HG02571 (cell line): Measurements from ENCODE around the gene FBXL20.

Experiments
- ATAC-seq: cut with Tn5 transposase; IDR thresholded peaks from one replicate; pipeline ENCODE4 v1.9.1; 2021; ENCODE audit warnings: mild to moderate bottlenecking, moderate library complexity; ENCODE audit not compliant: unreplicated experiment

Gene FBXL20

DNA sequence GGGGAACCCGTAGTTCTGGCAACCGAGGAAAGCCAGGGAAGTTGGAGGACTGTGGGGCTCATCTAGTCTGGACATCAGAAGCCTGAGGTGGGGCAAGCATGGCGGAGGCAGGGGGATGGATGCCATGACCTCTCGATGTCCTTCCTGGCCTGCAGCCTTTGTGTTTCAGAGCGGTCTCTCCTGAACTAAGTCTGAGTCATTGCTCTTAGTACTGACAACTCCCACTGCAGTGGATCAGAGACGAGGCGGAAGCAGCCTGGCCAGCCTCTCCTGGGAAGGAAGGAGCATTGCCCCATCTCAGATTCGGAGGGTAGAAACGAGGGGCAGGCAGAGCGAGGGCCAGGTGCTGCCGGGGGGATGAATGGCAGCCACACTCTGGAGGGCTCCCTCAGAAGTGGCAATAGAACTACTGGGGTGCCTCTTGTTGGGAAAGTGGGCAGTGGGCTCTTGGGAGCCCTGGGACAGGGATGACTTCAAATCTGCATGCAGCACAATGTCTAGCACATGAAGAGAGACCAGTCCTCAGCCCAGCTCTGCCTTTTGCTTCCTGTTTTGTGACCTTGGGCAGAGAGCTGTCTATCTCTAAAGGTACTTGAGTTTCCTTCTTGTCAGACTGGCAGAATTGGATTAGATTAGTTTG is 172.0 kb downstream of the FBXL20 start:
- no peak for ATAC-seq

DNA sequence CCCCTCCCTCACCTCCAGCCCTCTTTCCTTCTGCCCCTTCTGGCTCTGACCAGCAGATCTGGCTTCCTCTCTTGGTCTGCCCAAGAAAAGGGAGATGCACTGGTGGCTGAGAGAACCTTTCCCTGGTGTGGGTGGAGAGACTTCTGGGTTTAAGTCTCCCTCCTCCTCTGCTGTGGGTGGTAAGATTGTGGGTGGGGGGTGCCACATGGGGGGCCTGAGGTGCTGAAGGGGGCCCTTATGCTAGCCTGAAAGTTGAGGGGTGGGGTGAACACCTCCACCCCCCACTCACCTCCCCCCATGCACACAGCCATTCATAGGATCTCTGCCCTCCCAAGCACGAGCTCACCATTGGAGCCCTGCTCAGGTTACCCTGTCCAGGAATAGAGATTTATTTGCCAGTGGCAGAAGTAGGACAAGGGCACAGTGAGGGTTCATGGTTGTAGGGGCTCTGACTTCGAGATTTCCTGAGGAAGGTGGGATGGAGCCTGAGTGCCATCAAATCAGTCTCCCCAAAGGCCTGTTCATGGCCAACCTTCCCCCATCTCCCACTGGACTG is 174.0 kb downstream of the FBXL20 start:
- no peak for ATAC-seq

DNA sequence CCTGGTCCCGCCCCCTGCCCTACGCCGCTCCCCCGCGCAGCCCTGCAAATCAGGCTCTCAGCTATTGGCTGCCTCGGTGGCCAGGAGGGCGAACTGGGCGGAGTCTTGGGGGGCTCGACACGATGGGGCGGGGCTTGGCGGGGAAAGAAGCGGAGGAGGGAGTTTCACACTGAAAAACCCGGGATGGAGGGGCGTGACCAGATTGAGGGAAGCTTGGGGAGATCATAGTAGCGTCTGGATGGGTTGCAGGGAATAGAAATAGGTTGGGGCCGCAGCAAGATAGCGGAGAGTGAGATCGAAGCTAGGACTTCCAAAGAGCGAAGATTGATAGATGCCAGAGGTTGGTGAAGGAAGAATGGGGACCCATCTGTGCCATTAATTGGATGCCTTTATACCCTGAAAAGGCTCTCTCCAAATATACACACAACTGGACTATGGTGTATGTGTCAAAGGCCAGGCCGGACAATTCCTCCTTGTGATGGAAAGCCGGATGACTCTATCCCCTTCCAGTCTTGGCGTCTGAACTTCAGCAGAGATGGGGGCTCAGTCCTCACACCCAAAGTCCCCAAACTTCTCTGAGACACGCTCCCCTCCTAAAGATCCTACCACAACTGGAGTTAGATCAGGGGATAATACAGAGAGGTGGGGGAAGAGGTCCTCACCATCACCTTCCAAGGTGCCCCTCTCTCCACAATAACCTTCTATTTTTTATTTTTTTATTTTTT is 175.3 kb downstream of the FBXL20 start:
- ATAC-seq: no peak

DNA sequence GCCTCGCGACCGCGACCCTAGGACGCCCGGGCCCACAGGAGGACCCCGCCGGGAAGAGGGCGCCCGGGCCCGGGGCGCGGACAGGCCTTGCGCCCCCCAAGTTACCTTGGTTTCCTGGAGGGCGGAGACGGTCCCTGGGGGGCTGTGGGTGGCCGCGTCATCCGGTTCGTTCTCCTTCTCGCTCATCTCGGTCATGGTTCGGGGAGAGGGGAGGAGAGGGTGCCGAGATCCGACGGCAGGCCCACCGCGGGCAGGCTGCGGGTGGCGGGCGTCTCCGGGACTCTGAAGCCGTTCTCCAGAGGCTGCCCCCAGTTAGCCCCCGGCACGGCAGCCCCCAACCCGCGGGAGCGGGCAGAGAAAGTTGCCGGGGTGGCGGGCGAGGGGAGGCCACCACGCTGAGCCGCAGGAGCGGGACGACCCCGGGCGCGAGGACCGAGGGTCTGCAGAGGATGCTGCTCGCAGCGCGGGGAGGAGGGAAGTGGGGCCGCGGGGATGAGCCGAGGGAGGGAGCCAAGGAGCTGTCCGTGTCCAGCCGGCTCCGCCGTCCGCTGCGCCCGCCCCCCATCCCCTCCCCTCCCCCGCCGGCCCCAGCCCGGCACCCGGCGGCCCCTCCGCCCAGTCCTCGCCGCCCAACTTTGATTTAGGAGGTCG is 176.0 kb downstream of the FBXL20 start, which contains the start of gene STAC2:
TSS of gene STAC2 (minus strand) at position 638 of the 651 bp plus-strand sequence. CDS start at position 195, 443 bp downstream.
- no peak for ATAC-seq

DNA sequence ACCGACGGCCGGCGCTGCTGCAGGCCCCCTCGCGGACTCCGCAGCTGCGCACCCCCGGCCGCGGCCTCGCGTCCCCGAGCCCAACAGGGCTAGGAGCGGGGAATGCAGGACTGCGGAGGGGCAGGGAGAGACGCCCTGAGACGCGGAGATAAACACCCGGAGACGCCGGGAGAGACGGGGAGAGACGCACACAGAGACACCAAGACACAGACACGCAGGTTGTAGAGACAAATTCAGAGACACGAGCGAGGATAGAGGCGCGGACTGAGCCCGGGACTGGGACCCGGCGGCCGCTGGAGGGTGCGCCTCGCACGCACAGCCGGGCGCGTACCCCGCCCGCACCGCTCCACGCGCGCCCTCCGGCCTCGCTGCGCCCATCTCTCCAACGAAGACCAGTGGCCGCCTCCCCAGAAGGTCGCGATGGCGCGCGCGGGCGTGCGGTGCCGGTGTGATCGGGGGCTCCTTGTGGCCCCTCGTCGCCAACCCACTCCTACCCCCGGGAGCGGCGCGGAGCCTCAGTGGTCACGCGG is 176.6 kb downstream of the FBXL20 start:
- no peak for ATAC-seq

DNA sequence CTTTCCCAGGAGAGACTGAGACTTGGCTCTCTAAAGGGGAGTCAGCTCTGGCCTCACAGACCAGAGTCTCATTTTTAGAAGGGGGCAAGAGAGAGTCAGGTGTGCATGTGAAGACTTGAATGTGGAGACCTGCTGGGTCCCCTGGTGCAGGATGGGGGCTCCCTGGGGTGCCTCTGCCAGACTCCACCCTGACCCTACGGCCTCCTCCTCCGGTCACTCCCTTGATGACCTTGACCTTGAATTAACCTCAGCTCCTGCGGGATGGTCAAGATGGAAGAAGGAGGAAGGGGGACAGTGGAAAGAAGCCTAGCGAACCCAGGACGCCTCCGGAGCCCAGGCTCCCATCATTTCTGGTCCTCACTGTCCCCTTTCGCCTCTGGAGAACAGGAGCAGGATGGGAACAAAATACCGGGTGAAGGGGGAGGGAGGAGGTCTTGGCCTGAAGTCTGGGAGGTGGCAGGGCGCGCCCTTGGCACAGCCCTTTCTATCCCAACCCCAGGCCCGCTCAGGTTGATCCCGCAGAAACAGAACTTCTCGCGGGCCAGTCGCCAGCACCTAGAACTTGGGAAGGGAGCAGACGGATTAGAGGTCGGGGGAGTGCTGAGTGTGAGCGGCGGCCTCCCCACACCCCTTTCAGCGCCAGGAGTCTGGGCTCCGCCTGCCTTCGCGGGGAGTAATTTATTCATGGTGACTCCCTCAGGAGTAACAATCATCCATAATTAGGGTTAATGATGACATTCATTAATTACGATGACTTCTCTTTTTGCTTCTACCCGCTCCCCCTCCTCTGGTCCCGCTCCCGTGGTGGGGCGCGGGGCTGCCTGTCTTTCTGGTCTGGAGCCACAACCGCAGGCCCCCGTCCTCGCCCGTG is 177.3 kb downstream of the FBXL20 start:
- no peak for ATAC-seq

DNA sequence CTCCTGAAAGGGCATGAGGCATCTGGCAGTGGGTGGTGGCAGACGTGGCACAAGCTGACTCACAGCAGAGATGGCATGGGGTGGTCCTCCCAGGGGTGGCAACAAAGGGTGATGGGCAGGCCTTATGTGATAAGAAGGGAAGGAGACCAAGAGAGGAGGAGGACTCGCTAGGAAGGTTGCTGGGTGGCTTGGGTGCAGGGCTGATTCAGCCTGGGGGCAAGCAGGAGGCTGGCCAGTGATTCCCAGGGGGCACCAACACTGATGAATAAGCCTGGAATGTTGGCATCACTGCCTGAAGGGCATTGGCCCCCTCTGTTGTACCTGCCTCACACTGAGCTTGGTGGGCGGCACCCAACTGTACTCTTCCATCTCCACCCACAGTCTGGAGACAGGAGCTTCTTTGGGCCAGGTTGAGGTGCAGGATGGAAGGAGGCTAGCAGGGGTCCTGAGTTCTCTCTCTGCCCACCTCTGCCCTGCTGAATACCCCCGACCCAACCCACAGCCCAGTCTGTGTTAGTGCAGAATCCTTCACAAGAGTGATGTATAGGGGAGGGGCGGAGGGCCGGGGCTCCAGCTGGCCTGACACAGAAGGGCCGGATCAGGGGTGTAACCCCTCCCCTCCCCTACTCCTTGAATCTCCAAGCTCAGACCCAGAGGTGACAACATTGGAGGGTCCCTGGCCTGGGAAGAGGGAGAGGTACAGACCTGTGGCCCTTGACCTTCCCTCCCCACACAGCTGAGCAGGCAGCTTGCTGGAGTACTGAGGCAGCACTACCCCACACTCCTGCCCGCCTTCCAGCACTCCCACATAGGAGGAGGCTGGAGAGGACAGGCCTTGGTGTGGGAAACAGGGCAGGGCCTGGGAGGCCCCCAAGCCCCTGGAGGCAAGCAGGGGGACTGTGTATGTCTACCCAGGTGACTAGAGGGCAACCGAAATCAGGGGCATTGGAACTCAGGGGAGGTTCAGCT is 178.3 kb downstream of the FBXL20 start:
- ATAC-seq: no peak

DNA sequence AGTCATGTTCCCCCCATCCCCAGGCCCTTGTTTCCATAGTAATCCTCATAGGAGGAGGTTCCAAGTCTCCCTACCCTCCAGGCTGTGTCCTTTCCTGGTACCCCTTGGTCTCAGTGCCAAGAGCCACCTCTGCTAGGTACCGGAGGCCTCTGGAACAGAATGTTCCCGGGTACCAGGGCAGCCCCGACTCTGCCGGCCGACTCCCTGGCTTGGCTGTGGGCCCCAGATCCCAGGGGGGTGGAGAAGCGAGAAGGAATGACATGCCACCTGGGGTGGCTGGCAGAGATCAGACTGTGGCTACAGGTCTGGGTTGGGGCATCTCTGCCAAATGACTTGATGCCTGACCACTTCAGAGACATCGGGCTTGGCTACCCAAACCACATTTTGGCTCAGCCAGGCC is 179.3 kb downstream of the FBXL20 start:
- ATAC-seq: no peak

DNA sequence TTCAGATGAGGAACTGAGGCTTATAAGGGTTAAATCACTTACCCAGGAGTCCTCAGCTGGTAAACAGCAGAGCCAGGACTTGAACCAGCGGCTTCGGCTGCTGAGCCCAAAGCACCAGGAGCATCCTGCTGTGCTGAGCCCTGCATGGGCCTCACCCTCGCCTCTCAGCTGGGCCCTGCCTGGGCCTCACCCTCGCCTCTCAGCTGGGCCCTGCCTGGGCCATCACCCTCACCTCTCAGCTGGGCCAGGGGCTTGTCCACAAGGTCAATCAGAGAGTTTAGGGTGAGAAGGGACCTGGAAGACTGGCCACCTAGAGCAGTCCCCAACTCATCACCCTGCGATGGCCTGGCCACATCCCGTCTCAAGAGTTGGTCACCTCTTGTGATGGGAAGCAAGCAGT is 179.9 kb downstream of the FBXL20 start:
- no peak for ATAC-seq

DNA sequence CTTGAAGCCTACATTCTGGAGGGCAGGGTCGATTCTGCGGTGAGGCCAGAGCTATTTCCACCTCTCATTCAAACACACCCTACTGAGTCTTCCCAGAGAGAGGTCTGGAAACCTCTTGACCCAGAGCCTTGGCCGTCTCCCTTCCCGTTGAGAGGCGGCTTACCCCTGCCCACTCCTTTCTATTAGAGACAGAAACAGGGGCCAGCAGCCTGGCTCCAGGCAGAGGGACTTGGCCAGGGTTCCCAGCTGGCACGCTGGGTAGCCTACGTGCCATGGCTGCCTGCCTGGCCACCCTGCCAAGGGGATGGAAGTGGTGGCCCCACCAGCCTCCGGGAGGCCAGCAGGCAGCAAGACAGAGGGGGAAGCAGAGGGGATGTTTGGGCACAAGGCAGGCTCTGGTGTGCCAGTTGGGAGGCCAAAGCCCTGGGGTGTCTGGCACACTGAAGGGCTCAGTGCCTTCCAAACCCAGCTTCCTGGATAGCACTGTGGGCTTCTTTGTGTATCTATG is 181.7 kb downstream of the FBXL20 start:
- ATAC-seq: no peak

DNA sequence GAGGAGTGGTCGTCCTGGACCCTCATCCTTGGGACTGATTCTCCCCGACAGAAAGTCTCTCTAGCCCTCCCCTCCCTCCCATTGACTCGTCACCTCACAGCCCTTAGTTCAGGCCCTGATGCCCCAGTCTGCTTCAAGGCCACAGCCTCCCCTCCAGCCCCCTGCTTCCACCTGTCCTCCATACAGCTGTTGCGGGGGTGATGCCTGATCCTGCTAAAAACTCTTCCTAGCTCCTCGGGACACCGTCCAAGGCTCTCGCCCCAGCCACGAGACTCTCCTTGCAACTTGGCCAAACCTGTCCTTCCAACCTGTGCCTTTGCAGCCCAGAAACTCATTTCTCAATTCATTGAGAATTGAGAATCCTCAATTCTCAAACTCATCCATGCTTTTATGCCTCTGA is 182.5 kb downstream of the FBXL20 start:
- no peak for ATAC-seq

DNA sequence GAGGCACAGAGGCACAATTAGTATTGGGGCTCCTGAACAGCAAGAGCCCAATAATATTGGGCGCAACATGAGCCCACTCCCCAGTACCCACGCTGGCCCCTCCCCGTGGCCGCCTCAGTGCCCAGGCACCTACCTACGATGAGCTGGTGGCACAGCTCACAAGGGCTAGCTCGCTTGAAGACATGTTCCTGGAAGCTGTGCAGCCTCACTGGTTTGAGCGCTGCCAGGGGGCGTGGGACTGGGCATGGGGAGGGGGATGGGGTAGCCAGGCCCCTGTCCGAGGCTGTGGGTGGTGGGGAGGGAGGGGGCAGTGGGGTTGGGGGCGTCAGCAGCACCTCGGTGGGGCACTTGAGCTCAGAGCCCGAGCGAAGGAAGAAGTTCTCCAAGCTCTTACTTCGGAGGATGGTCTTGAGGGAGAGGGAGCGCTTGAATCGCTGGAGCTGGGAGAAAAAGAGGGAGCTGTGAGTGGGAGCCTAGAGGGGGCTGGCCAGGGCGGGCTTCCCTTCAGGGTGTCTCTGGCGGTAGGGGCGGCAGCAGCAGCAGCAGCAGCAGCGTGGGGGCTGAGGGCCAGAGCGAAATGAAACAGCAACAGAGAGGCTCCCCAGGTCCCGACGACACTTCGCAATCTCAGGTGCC is 183.6 kb downstream of the FBXL20 start:
- no peak for ATAC-seq

DNA sequence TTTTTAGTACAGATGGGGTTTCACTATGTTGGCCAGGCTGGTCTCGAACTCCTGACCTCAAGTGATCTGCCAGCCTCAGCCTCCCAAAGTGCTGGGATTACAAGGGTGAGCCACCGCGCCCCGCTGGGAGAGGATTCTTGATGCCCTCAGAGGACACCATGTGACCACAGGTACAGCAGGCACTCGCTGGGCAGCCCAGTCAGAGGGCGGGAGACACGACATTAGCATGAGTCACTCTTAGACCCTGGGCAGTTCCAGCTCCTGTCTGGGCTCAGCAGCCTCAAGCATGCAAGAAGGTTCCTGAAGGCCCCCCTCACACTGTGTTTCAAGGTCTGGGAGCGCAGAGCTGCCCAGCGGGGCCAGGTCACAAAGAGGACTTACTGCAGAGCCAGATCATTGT is 187.6 kb downstream of the FBXL20 start:
- no peak for ATAC-seq

DNA sequence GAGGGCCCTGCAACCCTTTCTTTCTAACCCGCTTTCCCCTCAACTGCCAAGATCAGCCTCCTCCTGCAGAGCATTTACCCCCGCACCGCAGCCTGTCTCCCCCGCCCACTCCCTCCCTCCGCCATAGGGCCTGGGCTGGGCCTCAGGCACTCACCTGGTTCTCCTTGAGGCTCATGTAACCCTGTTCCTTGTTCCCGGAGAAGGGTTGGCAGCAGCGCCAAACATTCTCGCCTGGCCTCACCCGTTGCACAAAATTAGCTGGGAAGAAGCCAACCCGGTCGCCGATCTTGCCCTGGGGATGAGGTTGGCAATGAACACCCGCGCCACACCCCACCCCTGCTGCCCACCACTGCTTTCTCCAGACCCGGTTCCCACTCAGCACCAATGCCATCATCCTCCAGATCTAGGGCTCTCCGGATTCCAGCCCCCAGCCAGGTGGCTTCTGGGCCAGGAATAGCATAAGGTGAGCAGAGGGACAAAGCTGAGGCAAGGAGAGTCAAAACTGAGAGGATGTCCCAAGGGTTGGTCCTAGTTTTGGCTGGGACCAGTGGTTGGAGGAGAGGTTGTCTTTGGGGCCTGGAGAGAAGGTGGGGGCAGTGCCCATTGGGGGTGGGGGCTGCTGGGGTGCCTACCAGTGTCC is 188.5 kb downstream of the FBXL20 start:
- ATAC-seq: no peak

DNA sequence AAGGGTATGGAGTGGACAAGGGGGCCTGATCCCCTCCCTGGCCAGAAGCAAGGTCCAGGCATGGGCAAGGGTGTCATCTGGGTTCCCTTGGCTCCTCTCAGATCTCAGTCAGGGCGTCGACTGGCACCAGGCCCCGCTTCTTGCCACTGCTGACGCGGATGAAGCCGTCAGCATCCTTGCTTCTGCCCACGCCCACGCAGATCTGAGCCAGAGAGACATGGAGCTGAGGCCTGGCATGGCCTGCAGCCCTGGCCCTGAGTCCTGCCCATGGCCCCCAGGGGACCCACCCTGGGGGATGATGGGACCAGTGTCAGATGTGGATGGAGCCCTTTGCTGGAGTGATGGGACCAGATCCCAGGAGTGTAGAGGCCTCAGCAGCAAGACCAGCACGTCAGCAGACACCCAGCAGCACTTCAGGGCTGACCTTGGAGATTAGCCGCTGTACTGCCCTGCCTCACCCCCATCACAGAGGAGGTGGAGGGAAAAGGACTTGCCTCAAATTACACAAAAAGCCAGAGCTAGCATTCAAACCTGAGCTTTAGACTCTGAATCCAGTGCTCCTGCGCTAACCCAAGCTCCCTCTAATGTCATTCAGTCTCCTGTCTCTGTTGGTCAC is 189.1 kb downstream of the FBXL20 start:
- no peak for ATAC-seq

DNA sequence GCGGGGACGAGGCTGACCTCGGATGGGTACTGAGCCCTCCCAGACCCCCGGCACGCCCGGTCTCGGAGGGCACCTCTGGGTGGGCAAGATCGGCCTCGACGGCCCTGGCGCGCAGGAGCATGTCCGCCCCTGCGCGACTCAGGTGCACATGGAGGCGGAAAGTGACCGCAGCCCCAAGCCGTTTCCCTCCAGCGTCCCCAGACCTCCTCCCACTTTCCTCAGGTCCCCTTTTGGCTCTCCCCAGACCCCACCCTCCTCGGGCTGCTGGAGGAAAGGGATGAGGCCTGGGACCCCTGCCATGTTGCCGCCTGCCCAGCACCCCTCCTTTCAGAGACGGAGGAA is 191.4 kb downstream of the FBXL20 start:
- no peak for ATAC-seq

DNA sequence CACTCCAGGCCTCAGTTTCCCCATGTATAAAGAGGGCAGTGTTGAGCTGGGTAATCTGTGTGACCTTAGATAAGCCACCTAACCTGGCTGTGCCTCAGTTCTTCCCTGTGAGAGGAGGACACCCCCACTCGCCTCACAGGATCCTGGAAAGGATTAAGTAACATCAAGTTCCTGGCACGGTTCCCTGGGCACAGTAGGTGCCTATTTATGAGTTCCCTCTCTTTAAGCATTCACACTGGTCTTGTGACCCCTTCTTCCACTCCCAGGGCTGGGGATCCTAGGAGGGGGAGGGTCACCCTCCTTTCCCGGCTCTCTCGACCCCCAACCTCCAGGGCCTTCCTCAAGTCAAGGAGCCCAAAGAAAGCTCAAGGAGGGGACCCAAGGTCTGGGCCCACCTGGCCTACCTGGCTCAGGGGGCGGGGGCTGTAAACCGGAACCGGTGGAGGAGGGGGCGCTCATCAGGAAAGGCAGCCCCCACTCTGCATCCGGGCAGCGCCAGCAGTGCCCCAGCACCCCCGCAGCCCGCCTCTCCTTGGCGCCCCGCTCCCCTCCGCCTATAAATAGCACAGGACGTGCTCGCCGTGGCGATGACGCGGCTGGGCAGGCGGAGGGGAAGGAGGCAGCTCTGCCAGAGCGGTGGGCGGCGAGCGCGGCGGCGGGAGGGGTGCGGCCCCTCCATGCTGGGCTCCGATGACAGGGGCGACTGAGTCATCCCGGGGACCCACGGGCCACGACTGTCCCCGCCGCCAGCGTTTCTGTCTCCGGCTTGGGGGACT is 191.9 kb downstream of the FBXL20 start:
- ATAC-seq: no peak
